ENCODE measurements around the gene CTAG2.

CTAG2 gene

DNA sequence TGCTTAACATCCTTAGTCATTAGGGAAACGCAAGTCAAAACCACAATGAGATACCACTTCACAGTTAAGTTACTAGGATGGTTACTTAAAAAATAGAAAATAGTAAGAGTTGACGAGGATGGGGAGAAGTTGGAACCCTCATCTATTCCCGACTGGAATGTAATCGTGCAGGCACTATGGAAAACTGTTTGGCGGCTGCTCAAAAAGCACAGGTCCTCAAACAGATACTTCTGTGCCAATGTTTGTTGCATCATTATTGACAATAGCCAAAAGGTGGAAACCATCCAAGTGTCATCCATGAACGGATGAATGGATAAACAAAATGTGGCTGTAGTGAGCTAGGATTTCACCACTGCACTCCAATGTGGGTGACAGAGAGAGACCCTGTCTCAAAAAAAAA, 46.0 kb downstream of the CTAG2 start:
- DNase-seq (ENCODE audit: extremely low read depth, low read depth): no peak
- H3K4me3 ChIP-seq (replicated peaks; ENCODE audit: low read depth, low read length): no peak overlapping the region
- TF ChIP-seq, protein P1, sequence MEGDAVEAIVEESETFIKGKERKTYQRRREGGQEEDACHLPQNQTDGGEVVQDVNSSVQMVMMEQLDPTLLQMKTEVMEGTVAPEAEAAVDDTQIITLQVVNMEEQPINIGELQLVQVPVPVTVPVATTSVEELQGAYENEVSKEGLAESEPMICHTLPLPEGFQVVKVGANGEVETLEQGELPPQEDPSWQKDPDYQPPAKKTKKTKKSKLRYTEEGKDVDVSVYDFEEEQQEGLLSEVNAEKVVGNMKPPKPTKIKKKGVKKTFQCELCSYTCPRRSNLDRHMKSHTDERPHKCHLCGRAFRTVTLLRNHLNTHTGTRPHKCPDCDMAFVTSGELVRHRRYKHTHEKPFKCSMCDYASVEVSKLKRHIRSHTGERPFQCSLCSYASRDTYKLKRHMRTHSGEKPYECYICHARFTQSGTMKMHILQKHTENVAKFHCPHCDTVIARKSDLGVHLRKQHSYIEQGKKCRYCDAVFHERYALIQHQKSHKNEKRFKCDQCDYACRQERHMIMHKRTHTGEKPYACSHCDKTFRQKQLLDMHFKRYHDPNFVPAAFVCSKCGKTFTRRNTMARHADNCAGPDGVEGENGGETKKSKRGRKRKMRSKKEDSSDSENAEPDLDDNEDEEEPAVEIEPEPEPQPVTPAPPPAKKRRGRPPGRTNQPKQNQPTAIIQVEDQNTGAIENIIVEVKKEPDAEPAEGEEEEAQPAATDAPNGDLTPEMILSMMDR (IDR thresholded peaks at IDR 0.05; ENCODE audit: low read depth, low read length, missing control alignments): no peak

DNA sequence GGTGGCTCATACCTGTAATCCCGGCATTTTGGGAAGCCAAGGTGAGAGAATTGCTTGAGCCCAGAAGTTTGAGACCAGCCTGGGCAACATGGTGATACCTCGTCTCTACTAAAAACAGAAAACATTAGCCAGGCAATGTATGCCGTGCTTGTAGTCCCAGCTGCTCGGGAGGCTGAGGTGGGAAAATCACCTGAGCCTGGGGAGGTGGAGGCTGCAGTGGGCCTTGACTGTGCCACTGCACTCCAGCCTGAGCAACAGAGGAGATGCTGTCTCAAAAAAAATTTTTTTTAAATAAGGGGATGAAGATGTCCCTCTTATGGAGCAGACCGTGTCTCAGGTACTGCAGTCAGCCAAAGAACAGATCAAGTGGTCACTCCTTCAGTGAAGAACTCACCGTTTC, 47.8 kb downstream of the CTAG2 start:
- no peak overlapping the region for H3K4me3 ChIP-seq (replicated peaks; ENCODE audit: low read depth, low read length)
- DNase-seq (ENCODE audit: extremely low read depth, low read depth): no peak
- TF ChIP-seq, protein P1 (IDR thresholded peaks at IDR 0.05; ENCODE audit: low read depth, low read length, missing control alignments): no peak

DNA sequence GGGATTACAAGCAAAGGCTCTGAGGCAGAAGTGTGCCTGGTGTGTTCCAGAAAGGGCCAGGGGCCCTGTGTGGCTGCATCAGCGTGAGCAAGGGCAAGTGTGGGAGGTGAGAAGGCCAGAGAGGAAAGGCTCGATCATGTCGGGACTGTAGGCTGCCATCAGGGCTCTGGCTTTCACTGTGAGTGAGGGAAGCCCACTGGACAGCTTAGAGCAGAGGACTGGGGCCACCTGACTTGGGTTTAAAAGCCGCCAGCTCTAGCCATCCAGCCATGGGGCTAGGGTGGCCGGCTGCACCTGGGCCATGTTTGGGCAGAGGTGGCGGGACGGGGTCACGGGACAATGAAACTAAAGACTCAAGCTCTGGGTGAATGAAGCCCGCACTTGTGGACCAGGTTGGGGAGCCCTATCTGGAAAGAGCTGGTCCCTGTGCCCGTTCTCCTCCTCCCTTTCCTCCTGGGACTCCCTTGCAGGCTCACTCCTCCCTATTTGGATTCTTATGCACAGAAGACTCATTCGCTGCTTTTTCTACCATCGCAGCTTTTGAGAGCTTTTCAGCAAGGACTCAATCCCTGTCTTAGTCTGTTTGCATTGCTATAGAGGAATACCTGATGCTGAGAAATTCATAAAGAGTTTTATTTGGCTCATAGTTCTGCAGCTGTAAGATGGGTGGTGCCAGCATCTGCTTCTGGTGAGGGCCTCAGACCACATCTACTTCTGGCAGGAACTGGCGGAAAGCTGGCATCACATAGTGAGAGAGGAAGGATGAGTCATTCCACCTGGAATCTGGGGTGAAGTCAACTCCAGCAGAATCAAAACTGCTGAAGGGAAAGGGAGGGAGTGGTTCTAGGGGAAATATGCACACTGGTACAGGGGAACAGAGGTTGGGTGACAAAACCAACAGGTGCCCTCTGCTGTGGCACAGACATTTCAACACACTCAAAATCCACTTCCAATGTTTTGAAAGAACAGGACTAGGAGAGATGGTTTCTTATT, 49.6 kb downstream of the CTAG2 start:
- peak; percentile 52 for DNase-seq (ENCODE audit: extremely low read depth, low read depth)
- no peak overlapping the region for H3K4me3 ChIP-seq (replicated peaks; ENCODE audit: low read depth, low read length)
- TF ChIP-seq, protein P1 (IDR thresholded peaks at IDR 0.05; ENCODE audit: low read depth, low read length, missing control alignments): no peak

DNA sequence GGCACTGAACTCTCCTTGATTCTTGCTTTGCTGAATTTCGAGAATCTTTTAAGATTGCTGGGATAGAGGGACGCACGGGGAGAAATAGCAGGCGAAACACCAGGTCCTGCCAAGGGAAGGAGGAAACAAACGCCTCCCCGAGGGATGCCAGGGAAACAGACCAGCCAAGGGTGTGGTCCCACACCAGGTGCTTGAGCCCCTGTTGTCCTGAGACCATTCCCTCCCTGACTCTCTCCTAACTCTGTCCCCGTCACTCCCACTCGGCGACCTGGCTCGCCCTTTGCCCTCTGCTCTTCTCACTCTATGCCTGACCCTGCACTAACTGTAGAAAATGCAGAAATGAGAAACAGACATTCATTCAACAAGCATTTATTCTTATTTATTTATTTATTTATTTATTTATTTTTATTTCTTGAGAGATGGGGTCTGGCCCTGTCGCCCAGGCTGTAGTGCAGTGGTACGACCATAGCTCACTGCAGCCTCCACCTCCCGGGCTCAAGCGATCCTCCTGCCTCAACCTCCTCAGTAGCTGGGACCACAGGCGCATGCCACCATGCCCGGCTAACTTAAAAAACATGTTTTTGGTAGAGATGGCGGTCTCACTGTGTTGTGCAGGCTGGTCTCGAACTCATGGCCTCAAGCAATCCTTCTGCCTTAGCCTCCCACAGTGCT, 50.5 kb downstream of the CTAG2 start:
- H3K4me3 ChIP-seq (replicated peaks; ENCODE audit: low read depth, low read length): no peak overlapping the region
- DNase-seq (ENCODE audit: extremely low read depth, low read depth): no peak
- TF ChIP-seq, protein P1 (IDR thresholded peaks at IDR 0.05; ENCODE audit: low read depth, low read length, missing control alignments): no peak

DNA sequence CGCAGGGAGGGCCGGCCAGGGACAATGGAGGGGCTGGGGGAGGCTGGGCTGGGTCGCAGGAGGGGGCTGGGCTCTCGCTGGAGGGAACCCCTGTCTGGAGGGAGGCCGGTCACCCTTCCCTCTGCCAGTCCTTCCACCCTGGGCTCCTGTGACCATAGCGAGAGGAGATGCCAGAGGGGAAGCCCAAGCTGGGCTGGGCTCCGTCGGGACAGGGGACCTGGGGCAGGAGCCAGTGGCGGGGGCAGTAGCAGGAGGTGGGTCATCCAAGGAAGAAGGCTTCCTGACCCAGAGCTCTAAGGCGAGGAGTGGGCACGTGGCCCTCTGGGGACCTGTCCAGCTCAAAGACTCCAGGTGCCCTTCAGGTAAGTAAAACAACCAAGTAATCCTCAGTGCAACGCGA, 51.2 kb downstream of the CTAG2 start:
- TF ChIP-seq, protein P1 (IDR thresholded peaks at IDR 0.05; ENCODE audit: low read depth, low read length, missing control alignments): no peak
- H3K4me3 ChIP-seq (replicated peaks; ENCODE audit: low read depth, low read length): no peak overlapping the region
- no peak for DNase-seq (ENCODE audit: extremely low read depth, low read depth)
